Small intestine (tissue), 7 donors: Measurements from ENCODE around the gene ARMH1. TPM values are rescaled to one million over a fixed set of nuclear protein-coding genes. Genes with fewer than 3 reads are reported as not detected.
A peak's percentile ranks its signal among the peaks of the same experiment; 100 is the strongest.

Experiments
- DNase-seq, 2 donors: peaks; one replicate each; pipeline versions ENCODE4 v3.0.0 to v3.0.0-alpha.2; 2013
- FAIRE-seq: peaks from 2 replicates; lab custom pipeline; 2012; peaks lifted over from hg19 to GRCh38; lab: Jason Lieb, UNC
- H3K27ac ChIP-seq, 3 donors: one replicate each; pipeline ENCODE4 v1.5.1; 2013; ENCODE audit warnings: low read length in 2 of 3, mild to moderate bottlenecking in 2 of 3, control low read depth in 1 of 3, inconsistent platforms in 1 of 3, low read depth in 1 of 3, moderate library complexity in 1 of 3
- H3K27me3 ChIP-seq, 3 donors: one replicate each; pipeline ENCODE4 v1.6.1; 2013; ENCODE audit warnings: low read length in 3 of 3, inconsistent platforms in 1 of 3; ENCODE audit not compliant: control insufficient read depth in 3 of 3, insufficient read depth in 3 of 3
- H3K36me3 ChIP-seq, 3 donors: one replicate each; pipeline ENCODE4 v1.6.1; 2013; ENCODE audit warnings: low read length in 3 of 3, inconsistent platforms in 1 of 3, low read depth in 1 of 3, mild to moderate bottlenecking in 1 of 3, moderate library complexity in 1 of 3; ENCODE audit not compliant: control insufficient read depth in 3 of 3, insufficient read depth in 2 of 3
- H3K4me1 ChIP-seq, 3 donors: one replicate each; pipeline ENCODE4 v1.6.1; 2013; ENCODE audit warnings: low read length in 2 of 3, inconsistent platforms in 1 of 3, low read depth in 1 of 3, mild to moderate bottlenecking in 1 of 3, moderate library complexity in 1 of 3; ENCODE audit not compliant: control insufficient read depth in 3 of 3, insufficient read depth in 2 of 3
- H3K4me3 ChIP-seq, 3 donors: one replicate each; pipeline ENCODE4 v1.5.1; 2013; ENCODE audit warnings: low read length in 3 of 3, control low read depth in 1 of 3, inconsistent platforms in 1 of 3, low read depth in 1 of 3, mild to moderate bottlenecking in 1 of 3, moderate library complexity in 1 of 3
- H3K9me3 ChIP-seq, 2 donors: one replicate each; pipeline ENCODE4 v1.6.1; 2013; ENCODE audit warnings: low read depth in 1 of 2, low read length in 1 of 2; ENCODE audit not compliant: control insufficient read depth in 2 of 2, insufficient read depth in 1 of 2
- WGBS, 3 donors: extraction: QIAGEN DNeasy Blood & Tissue Kit; methylation state at CpG; one replicate each; pipeline ENCODE4 v1.1.7; 2013; 5-methylcytosine and 5-hydroxymethylcytosine counted together
- polyA plus RNA-seq, 4 donors: library from polyadenylated mRNA; stranded (reverse) in 3 of 4; unstranded in 1 of 4; fragments of 200-250 nt in 3 of 4; fragments of 120-200 nt in 1 of 4; gene quantifications; one replicate each; pipeline versions ENCODE4 v1.2.1 to v1.2.3, GENCODE V29; 2013
- donor health status: healthy with polysubstance abuse.
- donor health status: control.
- donor health status: control.
- donor health status: Bipolar disorder and iron deficiency.
- donor health status: healthy.

Gene ARMH1
- polyA plus RNA-seq, 4 donors, result 2.1 to 6.5 (median 3.4) TPM

GRCh38 chr1:44642255-44642654 is 32.3 kb upstream of the ARMH1 start:
- H3K4me3 ChIP-seq, result no peak overlapping the region
- peaks cover 2 to 7% (median 6%) of the 10 kb centered on the region in 3 donors for H3K4me1 ChIP-seq
- no peak overlapping the region for H3K27ac ChIP-seq
- no peaks in the 10 kb centered on the region for H3K27me3 ChIP-seq
- DNase-seq (no peak), FAIRE-seq (no peak)
- peaks cover 11 to 92% (median 31%) of the 10 kb centered on the region in 3 donors for H3K36me3 ChIP-seq
- no peaks in the 10 kb centered on the region for H3K9me3 ChIP-seq
- WGBS, 3 donors, result 96 to 97% (median 97%) methylated on average over 2 of the region's 2 CpGs

DNA sequence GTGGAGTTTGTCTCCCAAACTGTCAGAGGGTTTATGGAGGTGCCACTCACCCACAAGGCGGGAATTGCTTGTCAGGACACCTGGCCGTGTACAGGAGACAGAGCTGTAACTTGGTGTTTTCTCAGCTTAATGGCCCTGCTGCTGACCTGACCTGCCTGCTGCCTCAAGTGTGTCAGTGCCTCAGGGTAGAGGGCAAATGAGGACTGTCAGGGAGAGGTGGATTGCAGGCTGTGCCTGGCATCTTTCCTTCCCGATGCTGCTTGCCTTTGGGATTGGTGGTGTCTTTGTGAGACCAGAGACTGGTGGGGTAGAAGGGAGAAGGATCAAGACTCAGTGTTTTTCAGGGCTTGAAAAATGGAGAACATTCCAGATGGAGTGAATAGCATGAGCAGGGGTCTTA is 31.6 kb upstream of the ARMH1 start:
- Histone ChIP-seq H3K36me3 (peaks cover 11 to 92% (median 26%) of the 10 kb centered on the region in 3 donors), H3K9me3 (no peaks in the 10 kb centered on the region), H3K4me3 (no peak overlapping the region), H3K4me1 (peaks cover 2 to 13% (median 13%) of the 10 kb centered on the region in 3 donors), H3K27me3 (no peaks in the 10 kb centered on the region), H3K27ac (no peak overlapping the region)
- DNase-seq, result no peak
- no peak for FAIRE-seq
- 70 to 85% (median 75%) methylated on average over 3 of the region's 3 CpGs for WGBS, 3 donors

DNA sequence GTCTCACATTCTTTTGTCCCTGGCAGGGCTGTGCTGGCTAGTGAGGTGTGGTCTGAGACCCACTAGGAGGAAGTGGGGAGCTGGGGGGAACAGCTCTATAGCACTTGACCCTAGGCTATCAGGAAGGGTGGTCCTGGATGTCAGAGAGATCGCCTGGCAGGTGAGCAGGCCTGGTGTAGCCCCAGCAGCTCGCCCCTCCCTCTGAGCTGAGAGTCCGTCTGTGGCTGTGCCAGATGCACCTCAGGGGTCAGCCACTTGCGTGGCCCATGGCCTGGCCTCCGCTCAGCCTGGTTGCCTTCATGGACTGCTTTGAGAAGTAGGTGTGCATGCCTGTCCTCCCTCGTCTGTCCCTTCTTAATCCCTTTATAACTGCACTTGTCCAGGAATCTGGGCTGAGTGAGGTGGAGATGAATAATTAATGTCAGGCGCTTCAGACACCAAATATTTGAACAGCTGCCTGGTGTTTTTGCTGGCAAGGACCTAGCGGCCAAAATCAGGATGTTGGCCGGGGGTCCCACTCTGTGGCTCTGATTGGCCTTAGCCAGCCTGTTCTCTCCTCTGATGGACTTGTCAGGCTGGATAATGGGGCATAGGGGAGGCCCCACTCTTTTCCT is 30.7 kb upstream of the ARMH1 start:
- H3K36me3 ChIP-seq, result peaks cover 13 to 91% (median 23%) of the 10 kb centered on the region in 3 donors

GRCh38 chr1:44644806-44645205 is 29.7 kb upstream of the ARMH1 start:
- Histone ChIP-seq H3K4me1 (peaks cover 2 to 29% (median 17%) of the 10 kb centered on the region in 3 donors), H3K9me3 (no peaks in the 10 kb centered on the region), H3K27ac (peak overlapping the region in 2 of 3 donors; percentile 77 to 78), H3K27me3 (no peaks in the 10 kb centered on the region), H3K36me3 (peaks cover 14 to 91% (median 18%) of the 10 kb centered on the region in 3 donors), H3K4me3 (no peak overlapping the region)
- 82 to 89% (median 83%) methylated on average over 6 to 7 of the region's 7 CpGs for WGBS, 3 donors
- no peak for FAIRE-seq
- no peak for DNase-seq

More for the DNA sequence above, 30.7 kb upstream of the ARMH1 start:
- Histone ChIP-seq H3K4me1 (peaks cover 2 to 22% (median 15%) of the 10 kb centered on the region in 3 donors), H3K9me3 (no peaks in the 10 kb centered on the region), H3K27me3 (no peaks in the 10 kb centered on the region), H3K4me3 (no peak overlapping the region), H3K27ac (no peak overlapping the region)
- FAIRE-seq (no peak), DNase-seq (no peak)
- WGBS, 3 donors, result 55 to 73% (median 73%) methylated on average over 9 of the region's 9 CpGs

- H3K4me1 ChIP-seq, result peaks cover 2 to 37% (median 17%) of the 10 kb centered on the region in 3 donors
- WGBS, 3 donors, result 20 to 52% (median 40%) methylated on average over 18 of the region's 18 CpGs
Measured at GRCh38 chr1:44645476-44646244, 28.9 kb upstream of the ARMH1 start.

GRCh38 chr1:44646261-44647110 is 28.0 kb upstream of the ARMH1 start:
- Histone ChIP-seq H3K36me3 (peaks cover 11 to 92% (median 14%) of the 10 kb centered on the region in 3 donors), H3K27me3 (no peaks in the 10 kb centered on the region), H3K9me3 (no peaks in the 10 kb centered on the region), H3K27ac (peak overlapping the region in 2 of 3 donors; percentile 87 to 91), H3K4me3 (no peak overlapping the region), H3K4me1 (peaks cover 2 to 42% (median 17%) of the 10 kb centered on the region in 3 donors)
- DNase-seq (no peak), FAIRE-seq (no peak)
- 77 to 84% (median 80%) methylated on average over 28 of the region's 28 CpGs for WGBS, 3 donors

More at GRCh38 chr1:44645476-44646244, 28.9 kb upstream of the ARMH1 start:
- FAIRE-seq (no peak), DNase-seq (peak in 1 of 2 donors; percentile 90)
- Histone ChIP-seq H3K27me3 (no peaks in the 10 kb centered on the region), H3K36me3 (peaks cover 12 to 91% (median 14%) of the 10 kb centered on the region in 3 donors), H3K27ac (peak overlapping the region; percentile 31 to 91 (median 87)), H3K9me3 (no peaks in the 10 kb centered on the region), H3K4me3 (no peak overlapping the region)

- no peak for FAIRE-seq
Measured at GRCh38 chr1:44647896-44648295, 26.6 kb upstream of the ARMH1 start.

More at GRCh38 chr1:44647896-44648295, 26.6 kb upstream of the ARMH1 start:
- Histone ChIP-seq H3K9me3 (no peaks in the 10 kb centered on the region), H3K27me3 (no peaks in the 10 kb centered on the region), H3K4me1 (peaks cover 2 to 51% (median 23%) of the 10 kb centered on the region in 3 donors), H3K4me3 (no peak overlapping the region), H3K36me3 (peaks cover 5 to 92% (median 12%) of the 10 kb centered on the region in 3 donors), H3K27ac (peak overlapping the region in 1 of 3 donors; percentile 68)
- peak in 1 of 2 donors; percentile 37 for DNase-seq
- 61 to 73% (median 72%) methylated on average over 2 of the region's 2 CpGs for whole genome bisulfite sequencing, 3 donors
